Endodermal cell (in vitro differentiated cells): ENCODE measurements around the gene OSM. TPM values are rescaled to one million over a fixed set of nuclear protein-coding genes. Genes with fewer than 3 reads are reported as not detected.
A peak's percentile ranks its signal among the peaks of the same experiment; 100 is the strongest.

Experiments
- DNase-seq: peaks from one replicate; pipeline ENCODE4 v3.0.0-alpha.2; 2017
- H3K27ac ChIP-seq: 2 replicates; pipeline ENCODE4 v1.5.1; 2013; ENCODE audit warnings: mild to moderate bottlenecking, low read depth, low read length, moderate library complexity
- H3K27me3 ChIP-seq: 2 replicates; pipeline ENCODE4 v1.6.1; 2013; ENCODE audit warnings: mild to moderate bottlenecking, low read length, moderate library complexity; ENCODE audit not compliant: insufficient read depth, control insufficient read depth, poor library complexity, severe bottlenecking
- H3K36me3 ChIP-seq: 2 replicates; pipeline ENCODE4 v1.7.0; 2013; ENCODE audit warnings: mild to moderate bottlenecking, low read length, moderate library complexity; ENCODE audit not compliant: control insufficient read depth, insufficient read depth
- H3K4me1 ChIP-seq: one replicate; pipeline ENCODE4 v1.7.0; 2013; ENCODE audit warnings: low read length; ENCODE audit not compliant: control insufficient read depth, insufficient read depth
- H3K4me3 ChIP-seq: 2 replicates; pipeline ENCODE4 v1.5.1; 2013; ENCODE audit warnings: mild to moderate bottlenecking, low read length, moderate library complexity
- H3K9ac ChIP-seq: 2 replicates; pipeline ENCODE4 v1.6.1; 2013; ENCODE audit warnings: mild to moderate bottlenecking, low read length, moderate library complexity; ENCODE audit not compliant: poor library complexity, severe bottlenecking; ENCODE audit errors: extremely low read depth
- H3K9me3 ChIP-seq: 2 replicates; pipeline ENCODE4 v1.6.1; 2013; ENCODE audit warnings: mild to moderate bottlenecking, low read length, moderate library complexity; ENCODE audit not compliant: control insufficient read depth
- H3K27ac Mint-ChIP-seq: 2 replicates; pipeline ENCODE4 v1.8.0; 2020; ENCODE audit warnings: mixed read lengths
- H3K27me3 Mint-ChIP-seq: 2 replicates; pipeline ENCODE4 v1.8.0; 2021; ENCODE audit warnings: mild to moderate bottlenecking, mixed read lengths; ENCODE audit not compliant: insufficient read depth
- H3K36me3 Mint-ChIP-seq: 2 replicates; pipeline ENCODE4 v1.8.0; 2020; ENCODE audit warnings: low read depth, mixed read lengths
- H3K4me1 Mint-ChIP-seq: 2 replicates; pipeline ENCODE4 v1.8.0; 2020; ENCODE audit warnings: mixed read lengths
- H3K4me3 Mint-ChIP-seq: 2 replicates; pipeline ENCODE4 v1.8.0; 2020; ENCODE audit warnings: mild to moderate bottlenecking, moderate library complexity, mixed read lengths
- H3K9me3 Mint-ChIP-seq: 2 replicates; pipeline ENCODE4 v1.8.0; 2020; ENCODE audit warnings: mild to moderate bottlenecking, mixed read lengths
- CTCF ChIP-seq: fragments of 200-600 bp; sonication (generic); conservative IDR thresholded peaks from 2 replicates; pipeline ENCODE4 v1.5.0; 2021; ENCODE audit warnings: antibody characterized with exemption, mild to moderate bottlenecking
- WGBS, 2 experiments: methylation state at CpG; one replicate each; pipeline versions ENCODE4 v1.1.5 to v1.1.7; 2013; ENCODE audit warnings: missing lambda C conversion rate in 2 of 2, mixed read lengths in 1 of 2; ENCODE audit not compliant: insufficient coverage in 1 of 2, insufficient read length in 1 of 2; 5-methylcytosine and 5-hydroxymethylcytosine counted together
- total RNA-seq, 2 donors: library from RNA; stranded (reverse); fragmentation: NEBNext Ultra II Directional in 1 of 2; extraction: Animal tissue kit (Norgen Biotek cat#: 25700) in 1 of 2; gene quantifications; 2 replicates in 1 of 2; 3 replicates in 1 of 2; pipeline ENCODE4 v1.2.1, GENCODE V29; 2021

Gene OSM
- total RNA-seq, 2 donors from 2014 or later = not detected

GRCh38 chr22:30275625-30276024, 9.0 kb upstream of the OSM start:
- DNase-seq = no peak
- H3K4me3 ChIP-seq = no peak overlapping the region
- H3K4me1 ChIP-seq = no peaks in the 10 kb centered on the region
- no peak overlapping the region for H3K9ac ChIP-seq
- H3K9me3 ChIP-seq = no peaks in the 10 kb centered on the region
- no peaks in the 10 kb centered on the region for H3K36me3 ChIP-seq
- H3K27ac ChIP-seq = no peak overlapping the region
- Mint-ChIP-seq H3K36me3 (no peaks in the 10 kb centered on the region), H3K27ac (no peak overlapping the region), H3K4me1 (peaks cover 4% of the 10 kb centered on the region), H3K9me3 (no peaks in the 10 kb centered on the region), H3K4me3 (no peak overlapping the region), H3K27me3 (no peaks in the 10 kb centered on the region)
- no peak for TF ChIP-seq CTCF
- no peaks in the 10 kb centered on the region for H3K27me3 ChIP-seq
- 89 to 92% methylated on average over 6 to 8 of the region's 8 CpGs for WGBS, 2 experiments

GRCh38 chr22:30274437-30274812, 7.8 kb upstream of the OSM start:
- WGBS, 2 experiments = 92 to 93% methylated on average over 7 to 9 of the region's 9 CpGs
- no peaks in the 10 kb centered on the region for H3K36me3 ChIP-seq
- H3K27ac ChIP-seq = no peak overlapping the region
- no peak for DNase-seq
- no peaks in the 10 kb centered on the region for H3K27me3 ChIP-seq
- no peaks in the 10 kb centered on the region for H3K4me1 ChIP-seq
- Mint-ChIP-seq H3K27ac (peak overlapping the region; percentile 13), H3K4me3 (no peak overlapping the region), H3K27me3 (no peaks in the 10 kb centered on the region), H3K4me1 (peaks cover 4% of the 10 kb centered on the region), H3K9me3 (no peaks in the 10 kb centered on the region), H3K36me3 (no peaks in the 10 kb centered on the region)
- no peak overlapping the region for H3K4me3 ChIP-seq
- no peak for TF ChIP-seq CTCF
- H3K9me3 ChIP-seq = no peaks in the 10 kb centered on the region
- H3K9ac ChIP-seq = no peak overlapping the region

GRCh38 chr22:30273711-30274436, 7.2 kb upstream of the OSM start:
- Mint-ChIP-seq H3K4me3 (no peak overlapping the region), H3K4me1 (peaks cover 4% of the 10 kb centered on the region), H3K27me3 (no peaks in the 10 kb centered on the region), H3K9me3 (no peaks in the 10 kb centered on the region), H3K27ac (no peak overlapping the region), H3K36me3 (no peaks in the 10 kb centered on the region)
- no peak overlapping the region for H3K27ac ChIP-seq
- no peaks in the 10 kb centered on the region for H3K36me3 ChIP-seq
- no peaks in the 10 kb centered on the region for H3K9me3 ChIP-seq
- DNase-seq = no peak
- 83 to 84% methylated on average over 8 to 10 of the region's 10 CpGs for WGBS, 2 experiments
- no peak for TF ChIP-seq CTCF
- H3K4me3 ChIP-seq = no peak overlapping the region
- no peak overlapping the region for H3K9ac ChIP-seq
- H3K27me3 ChIP-seq = no peaks in the 10 kb centered on the region
- H3K4me1 ChIP-seq = no peaks in the 10 kb centered on the region
